Stimulated activated CD4-positive, alpha-beta T cell treated with anti-CD3 and anti-CD28 coated beads, Interleukin-15, amount 100 ng/mL, for 48 hours (primary cell): ENCODE results near the gene PPP6R1.
"Not testable (repeated sequence)": the region's sequence is repeated elsewhere in the genome, so short reads cannot be mapped to it uniquely, and the experiment has no call there.

ENCODE experiments used
- DNase-seq, 2 donors: peaks; one replicate each; pipeline ENCODE4 v3.0.0-alpha.2; 2020; ENCODE audit warnings: low read depth in 2 of 2

Gene PPP6R1

GRCh38 chr19:55241935-55242464, 16.8 kb downstream of the PPP6R1 start:
- no peak for DNase-seq

GRCh38 chr19:55241143-55241934, 17.5 kb downstream of the PPP6R1 start:
- no peak for DNase-seq

- DNase-seq = no peak
These were observed 18.1 kb downstream of the PPP6R1 start for GRCh38 chr19:55240713-55241020.

- DNase-seq = no peak
These were observed 19.8 kb downstream of the PPP6R1 start for GRCh38 chr19:55239004-55239403.

- no peak for DNase-seq
These were observed 20.8 kb downstream of the PPP6R1 start for GRCh38 chr19:55238030-55238429.

GRCh38 chr19:55232986-55233385, 25.8 kb downstream of the PPP6R1 start:
- DNase-seq = no peak

- DNase-seq = no peak
These were observed 26.6 kb downstream of the PPP6R1 start for GRCh38 chr19:55232286-55232602.

- no peak for DNase-seq
These were observed 27.2 kb downstream of the PPP6R1 start for GRCh38 chr19:55231391-55232285.

- no peak for DNase-seq
These were observed 28.0 kb downstream of the PPP6R1 start for GRCh38 chr19:55230780-55231179.

GRCh38 chr19:55230329-55230728, 28.5 kb downstream of the PPP6R1 start:
- no peak for DNase-seq

GRCh38 chr19:55229789-55230182, 29.0 kb downstream of the PPP6R1 start:
- DNase-seq = no peak

- DNase-seq = no peak
These were observed 29.6 kb downstream of the PPP6R1 start for GRCh38 chr19:55229145-55229788.

- no peak for DNase-seq
These were observed 30.3 kb downstream of the PPP6R1 start, which contains the start of gene TMEM86B for GRCh38 chr19:55228403-55229031. Gene TMEM86B, minus strand, starts transcription at chr19:55228763. Its CDS starts 22 bp downstream, at chr19:55228741.

- DNase-seq = no peak
These were observed 30.8 kb downstream of the PPP6R1 start for GRCh38 chr19:55228015-55228391.

GRCh38 chr19:55227241-55228014, 31.4 kb downstream of the PPP6R1 start:
- no peak for DNase-seq

GRCh38 chr19:55226788-55227187, 32.0 kb downstream of the PPP6R1 start:
- no peak for DNase-seq

GRCh38 chr19:55226273-55226672, 32.5 kb downstream of the PPP6R1 start:
- no peak for DNase-seq

- DNase-seq = no peak
These were observed 33.3 kb downstream of the PPP6R1 start for GRCh38 chr19:55225415-55225958.

GRCh38 chr19:55224679-55225414, 34.0 kb downstream of the PPP6R1 start:
- DNase-seq = not testable (repeated sequence)

GRCh38 chr19:55224038-55224665, 34.7 kb downstream of the PPP6R1 start:
- DNase-seq = no peak
